Measurements from ENCODE around the gene MXRA7.
"Not testable (repeated sequence)": the region's sequence is repeated elsewhere in the genome, so short reads cannot be mapped to it uniquely, and the experiment has no call there.

MXRA7 gene

GRCh38 chr17:76735586-76736348 lies 25.0 kb upstream of the MXRA7 start:
- in situ Hi-C loops (cut with MboI; ENCODE audit: low sequenced_read_pairs) = no loop called here

GRCh38 chr17:76735006-76735405 lies 24.2 kb upstream of the MXRA7 start:
- in situ Hi-C loops (cut with MboI; ENCODE audit: low sequenced_read_pairs) = no loop called here

GRCh38 chr17:76734080-76734840 lies 23.5 kb upstream of the MXRA7 start:
- in situ Hi-C loops (cut with MboI; ENCODE audit: low sequenced_read_pairs) = no loop called here

GRCh38 chr17:76733618-76733957 lies 22.8 kb upstream of the MXRA7 start:
- in situ Hi-C loops (cut with MboI; ENCODE audit: low sequenced_read_pairs) = no loop called here

- in situ Hi-C loops (cut with MboI; ENCODE audit: low sequenced_read_pairs) = no loop called here
These were observed 22.2 kb upstream of the MXRA7 start for GRCh38 chr17:76732734-76733617.

- in situ Hi-C loops (cut with MboI; ENCODE audit: low sequenced_read_pairs) = not testable (repeated sequence)
These were observed 21.3 kb upstream of the MXRA7 start for GRCh38 chr17:76731800-76732733.

GRCh38 chr17:76727745-76728456 lies 17.1 kb upstream of the MXRA7 start:
- in situ Hi-C loops (cut with MboI; ENCODE audit: low sequenced_read_pairs) = no loop called here

DNA sequence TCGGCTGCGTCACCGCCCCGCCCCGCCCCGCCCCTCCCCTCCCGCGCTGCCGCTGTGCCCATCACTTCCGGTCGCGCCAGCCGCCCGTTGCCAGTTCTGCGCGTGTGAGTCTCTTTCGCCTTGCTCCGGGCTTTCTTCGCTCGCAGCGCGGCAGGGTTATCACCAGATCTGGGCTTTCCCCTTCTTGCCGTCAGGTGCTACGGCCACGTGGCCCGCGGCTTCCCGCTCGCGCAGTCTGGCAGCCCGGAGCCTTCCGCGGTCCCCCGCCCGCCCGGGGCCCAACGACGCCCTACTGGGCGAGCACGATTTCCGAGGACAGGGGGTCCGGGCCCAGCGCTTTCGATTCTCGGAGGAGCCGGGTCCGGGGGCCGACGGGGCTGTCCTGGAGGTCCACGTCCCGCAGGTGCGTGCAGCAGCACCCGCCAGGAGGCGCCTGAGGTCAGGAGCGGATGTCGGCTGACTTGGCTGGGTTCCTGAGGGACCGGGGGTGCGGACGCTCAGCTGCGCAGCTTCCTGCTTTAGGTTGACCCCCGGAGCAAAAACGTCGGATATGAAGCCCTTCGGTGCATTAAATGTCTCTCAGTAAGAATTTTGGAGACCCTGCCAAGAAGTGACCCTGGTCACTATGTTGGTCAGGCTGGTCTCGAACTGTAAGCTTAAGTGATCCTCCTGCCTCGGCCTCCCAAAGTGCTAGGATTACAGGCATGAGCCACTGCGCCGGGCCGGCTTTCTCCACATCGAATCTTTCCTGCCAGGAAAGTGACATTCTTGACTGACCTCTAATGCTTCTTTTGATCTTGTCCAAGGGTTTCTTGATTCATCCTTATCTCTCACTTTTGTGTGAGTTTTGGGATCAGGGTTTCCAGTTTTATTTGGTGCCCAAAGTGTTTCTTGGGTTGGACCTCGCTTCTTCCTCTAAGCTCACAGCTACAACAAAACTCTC lies 16.3 kb upstream of the MXRA7 start, which contains the start of gene METTL23:
TSS of gene METTL23 (plus strand) at position 64 of the 943 bp plus-strand sequence. CDS start 2,872 bp downstream, outside the sequence.
- in situ Hi-C loops (cut with MboI; ENCODE audit: low sequenced_read_pairs) = no loop called here

DNA sequence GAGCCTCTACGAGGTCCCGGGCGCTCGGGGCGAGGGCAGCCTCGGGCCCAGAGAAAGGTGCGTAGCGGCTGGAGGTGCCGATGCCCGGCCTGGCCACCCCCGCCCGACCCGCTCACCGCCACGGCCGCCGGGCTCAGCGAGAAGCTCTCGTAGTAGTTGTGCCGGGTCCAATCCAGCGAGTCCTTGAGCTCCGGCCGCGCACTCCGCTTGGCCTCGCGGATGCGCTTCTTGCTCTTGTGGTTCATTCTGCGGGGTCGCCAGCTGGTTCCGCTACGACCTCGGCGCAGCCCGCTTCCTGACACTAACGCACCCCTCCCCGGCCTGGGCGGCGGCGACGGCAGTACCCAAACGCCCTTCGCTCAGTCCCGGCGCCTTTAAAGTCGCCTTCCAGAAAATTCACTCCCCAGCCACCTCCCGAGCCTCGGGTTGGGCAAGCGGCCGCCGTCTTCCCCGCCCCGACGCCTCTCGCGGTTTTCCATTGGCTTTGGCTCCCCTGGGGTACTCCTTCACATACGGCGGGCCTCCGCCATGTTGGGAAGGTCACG lies 15.5 kb upstream of the MXRA7 start, which contains the start of gene JMJD6:
TSS of gene JMJD6 (minus strand) at position 376 of the 545 bp plus-strand sequence. CDS start at position 245, 131 bp downstream.
- in situ Hi-C loops (cut with MboI; ENCODE audit: low sequenced_read_pairs) = no loop called here

DNA sequence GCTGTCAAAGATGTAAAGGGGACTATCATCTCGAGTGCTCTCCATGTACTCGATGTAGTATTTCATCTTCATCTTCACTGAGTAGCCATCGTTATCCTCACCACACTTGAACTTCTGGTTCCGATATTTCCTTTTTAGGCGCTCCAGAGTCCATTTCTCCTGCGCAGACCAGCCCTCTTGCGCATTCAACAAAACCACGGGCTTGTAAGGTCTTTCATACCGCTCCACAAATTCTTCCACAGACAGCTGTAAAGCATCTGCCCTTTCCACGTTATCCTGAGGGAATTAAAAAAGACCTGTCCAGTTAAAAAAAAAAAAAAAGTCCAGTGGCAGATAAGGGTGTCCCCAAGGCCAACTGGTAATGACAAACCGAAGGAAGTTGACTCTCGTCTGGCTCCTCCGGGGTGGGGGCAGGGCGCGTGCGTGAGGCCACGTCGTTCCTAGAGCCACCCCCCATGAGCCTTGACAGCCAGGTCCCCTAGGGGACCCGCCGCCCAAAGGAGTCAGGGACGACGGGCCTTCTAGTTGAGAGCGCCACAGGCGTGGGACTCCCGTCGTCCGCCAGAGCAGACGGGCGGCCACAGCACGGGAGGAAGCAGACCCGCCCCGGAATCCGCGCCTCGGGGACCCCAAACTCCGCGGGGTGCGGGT lies 14.9 kb upstream of the MXRA7 start:
- in situ Hi-C loops (cut with MboI; ENCODE audit: low sequenced_read_pairs) = no loop called here

- in situ Hi-C loops (cut with MboI; ENCODE audit: low sequenced_read_pairs) = no loop called here
These were observed 13.0 kb upstream of the MXRA7 start for GRCh38 chr17:76723812-76724211.

- in situ Hi-C loops (cut with MboI; ENCODE audit: low sequenced_read_pairs) = not testable (repeated sequence)
These were observed 12.2 kb upstream of the MXRA7 start for GRCh38 chr17:76722977-76723376.

DNA sequence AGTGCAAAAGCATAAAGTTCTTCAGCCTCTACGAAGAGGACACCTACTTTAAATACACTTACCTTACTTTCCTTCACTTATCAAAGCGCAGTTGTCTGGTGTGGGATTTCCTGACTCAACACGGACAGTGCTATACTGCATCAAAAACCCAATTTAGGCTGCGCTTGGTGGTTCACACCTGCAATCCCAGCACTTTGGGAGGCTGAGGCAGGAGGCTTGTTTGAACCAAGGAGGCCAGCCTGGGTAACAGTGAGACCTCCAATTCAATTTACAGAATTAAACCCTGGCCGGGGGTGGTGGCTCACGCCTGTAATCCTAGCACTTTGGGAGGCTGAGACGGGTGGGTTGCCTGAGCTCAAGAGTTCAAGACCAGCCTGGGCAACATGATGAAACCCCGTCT lies 11.5 kb upstream of the MXRA7 start:
- in situ Hi-C loops (cut with MboI; ENCODE audit: low sequenced_read_pairs) = no loop called here

DNA sequence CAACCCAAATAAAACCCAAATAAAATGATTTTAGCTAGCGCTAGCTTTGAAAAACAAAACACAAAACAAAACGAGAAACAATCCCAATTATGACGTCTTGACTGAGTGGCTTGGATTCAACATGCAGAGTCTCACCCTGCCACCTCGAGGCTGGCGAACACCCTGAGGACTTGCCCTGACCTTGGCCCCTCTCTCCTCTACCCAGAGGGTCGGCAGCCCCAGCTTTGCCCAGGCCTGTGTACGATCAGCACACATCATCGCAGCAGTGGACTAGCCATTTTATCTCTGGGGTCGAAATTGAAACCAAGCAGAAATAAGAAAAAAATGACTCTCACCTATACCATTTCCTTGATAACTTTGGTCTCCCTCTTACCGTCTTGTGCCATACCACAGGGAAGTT lies 10.7 kb upstream of the MXRA7 start:
- in situ Hi-C loops (cut with MboI; ENCODE audit: low sequenced_read_pairs) = no loop called here

DNA sequence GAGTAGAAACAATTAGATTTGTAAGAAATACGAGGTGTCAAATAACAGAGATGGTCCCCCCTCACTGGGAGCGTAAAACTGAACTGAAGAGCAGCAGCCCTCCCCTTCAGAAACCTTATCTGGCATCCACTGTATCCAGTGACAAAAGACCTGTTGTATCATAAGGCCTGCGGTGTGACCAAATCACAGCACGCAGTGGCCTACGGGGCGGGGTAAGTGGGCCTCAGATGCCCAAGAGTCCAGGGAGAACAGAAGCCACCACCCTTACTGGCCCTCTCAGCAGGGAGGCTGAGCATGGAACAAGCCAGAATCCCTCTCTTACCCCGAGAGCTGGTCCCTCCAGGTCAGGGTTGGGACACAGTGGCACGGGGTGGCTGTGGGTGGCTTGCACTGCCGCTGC lies 10.2 kb upstream of the MXRA7 start:
- in situ Hi-C loops (cut with MboI; ENCODE audit: low sequenced_read_pairs) = no loop called here

DNA sequence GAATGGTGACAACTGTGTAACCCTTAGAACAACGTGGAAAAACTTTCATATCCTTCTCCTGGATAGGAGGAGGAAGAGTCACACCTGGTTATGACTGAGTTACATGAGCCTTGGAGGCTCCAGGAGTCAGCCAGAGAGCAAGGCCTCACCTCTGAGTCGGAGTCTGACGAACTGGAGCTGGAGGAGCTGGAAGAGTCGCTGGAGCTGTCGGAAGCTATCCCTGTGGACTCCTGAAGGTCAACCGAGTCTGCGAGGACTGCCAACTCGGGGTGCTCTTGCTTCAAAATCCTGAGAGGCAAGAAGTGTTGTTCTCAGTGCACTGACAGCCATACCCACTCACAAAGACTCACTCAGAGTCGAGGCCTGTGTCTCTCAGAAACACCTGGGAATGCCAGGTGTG lies 9.4 kb upstream of the MXRA7 start:
- in situ Hi-C loops (cut with MboI; ENCODE audit: low sequenced_read_pairs) = no loop called here

DNA sequence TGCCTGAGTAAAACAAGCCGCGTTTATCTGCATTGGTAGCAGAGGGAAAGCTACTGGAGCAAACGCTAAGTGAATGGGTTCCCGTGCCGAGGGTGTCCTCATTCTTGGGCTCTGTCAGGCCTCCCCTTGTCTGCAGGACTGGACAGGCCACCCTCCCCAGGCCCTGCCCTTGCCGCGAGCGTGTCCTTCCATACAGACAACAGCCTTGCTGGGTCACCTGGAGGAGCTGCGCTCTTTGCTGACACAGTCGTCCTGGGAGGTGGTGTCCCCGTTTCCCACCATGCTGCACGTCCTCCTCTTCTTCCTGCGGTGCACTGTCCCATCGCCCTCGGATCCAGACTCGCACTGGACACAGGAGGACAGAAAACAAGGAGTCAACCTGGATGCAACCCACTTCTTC lies 7.8 kb upstream of the MXRA7 start:
- in situ Hi-C loops (cut with MboI; ENCODE audit: low sequenced_read_pairs) = no loop called here

- in situ Hi-C loops (cut with MboI; ENCODE audit: low sequenced_read_pairs) = no loop called here
These were observed 6.1 kb upstream of the MXRA7 start for GRCh38 chr17:76716839-76717215.
